Body of pancreas (tissue), 4 donors: ENCODE results near the gene MTX1. TPM values are rescaled to one million over a fixed set of nuclear protein-coding genes. Genes with fewer than 3 reads are reported as not detected.
"Not testable (repeated sequence)": the region's sequence is repeated elsewhere in the genome, so short reads cannot be mapped to it uniquely, and the experiment has no call there.

Source experiments
- ATAC-seq: fragments of 150-250 bp; one replicate; pipeline ENCODE4 v1.9.1; 2016
- DNase-seq, 4 donors: peaks; one replicate each; pipeline ENCODE4 v3.0.0-alpha.2; 2019
- H3K27ac ChIP-seq, 4 donors: fragments of 200-600 bp; sonication (generic); 1 replicate in 3 of 4; 2 replicates in 1 of 4; pipeline versions ENCODE4 v1.5.1 to v1.6.1; 2016 to 2019; ENCODE audit warnings: mild to moderate bottlenecking in 1 of 4, mixed read lengths in 1 of 4, moderate library complexity in 1 of 4
- H3K27me3 ChIP-seq, 2 donors: fragments of 200-600 bp; sonication (generic); one replicate each; pipeline ENCODE4 v1.6.0; 2016; ENCODE audit warnings: mild to moderate bottlenecking in 1 of 2
- H3K36me3 ChIP-seq, 2 donors: fragments of 200-600 bp; sonication (generic); replicated peaks in 1 of 2; 2 replicates each; pipeline ENCODE4 v1.5.1; 2016; ENCODE audit warnings: low read depth in 2 of 2; ENCODE audit not compliant: insufficient read depth in 1 of 2
- H3K4me1 ChIP-seq: fragments of 200-600 bp; sonication (generic); one replicate; pipeline ENCODE4 v1.6.0; 2016
- H3K4me3 ChIP-seq, 2 donors: fragments of 200-600 bp; sonication (generic); 1 replicate in 1 of 2; 2 replicates in 1 of 2; pipeline ENCODE4 v1.5.1; 2016 to 2019
- H3K9me3 ChIP-seq, 3 donors: fragments of 200-600 bp; sonication (generic); 1 replicate in 2 of 3; 2 replicates in 1 of 3; pipeline ENCODE4 v1.5.1; 2016
- CTCF ChIP-seq, 7 experiments: fragments of 450-650 bp in 4 of 7; fragments of 200-600 bp in 3 of 7; sonication (generic) in 3 of 7; IDR thresholded peaks; one replicate each; pipeline ENCODE4 v1.5.1; 2016 to 2019; ENCODE audit warnings: antibody characterized with exemption in 7 of 7
- POLR2A ChIP-seq, 3 donors: fragments of 450-650 bp; IDR thresholded peaks; one replicate each; pipeline ENCODE4 v1.6.1; 2016; ENCODE audit warnings: antibody characterized with exemption in 3 of 3, mild to moderate bottlenecking in 2 of 3
- WGBS, 2 donors: methylation state at CpG; one replicate each; pipeline ENCODE4 v1.1.5; 2017; 5-methylcytosine and 5-hydroxymethylcytosine counted together
- intact Hi-C: fragments of 100-400 bp; cut with DNase I; formaldehyde crosslinking; loops from one replicate; pipeline ENCODE4 v1.15.1; 2023
- total RNA-seq, 2 donors: library from RNA; depleted of rRNA; stranded (reverse); fragments of >200 nt; gene quantifications; one replicate each; pipeline ENCODE4 v1.1.0, GENCODE V29; 2016

MTX1 gene
- total RNA-seq, 2 donors from 2014 or later = 5.9 to 16.3 TPM

GRCh38 chr1:155241069-155241679 is 32.7 kb downstream of the MTX1 start:
- Histone ChIP-seq H3K9me3 (no peaks in the 10 kb centered on the region), H3K36me3 (peaks cover 0 to 2% of the 10 kb centered on the region in 2 donors), H3K27me3 (no peaks in the 10 kb centered on the region), H3K4me1 (peaks cover 33% of the 10 kb centered on the region), H3K27ac (peak overlapping the region in 1 of 4 donors; percentile 53), H3K4me3 (no peak overlapping the region)
- DNase-seq = peak; percentile 72 to 86 (median 81)
- TF ChIP-seq CTCF (IDR thresholded peaks at IDR 0.05) (no peak), POLR2A (IDR thresholded peaks at IDR 0.05) (no peak)
- intact Hi-C loops = no loop called here
- 5 to 7% methylated on average over 4 of the region's 4 CpGs for WGBS, 2 donors
- ATAC-seq = peak; percentile 43

- 64 to 75% methylated on average over 4 of the region's 4 CpGs for WGBS, 2 donors
- H3K4me3 ChIP-seq = no peak overlapping the region
- peak overlapping the region in 1 of 4 donors; percentile 53 for H3K27ac ChIP-seq
- intact Hi-C loops = no loop called here
- H3K9me3 ChIP-seq = no peaks in the 10 kb centered on the region
- peaks cover 0 to 2% of the 10 kb centered on the region in 2 donors for H3K36me3 ChIP-seq
- TF ChIP-seq POLR2A (IDR thresholded peaks at IDR 0.05) = no peak
- ATAC-seq (no peak), DNase-seq (peak in 1 of 4 donors; percentile 29)
- H3K27me3 ChIP-seq = no peaks in the 10 kb centered on the region
- H3K4me1 ChIP-seq = peaks cover 33% of the 10 kb centered on the region
These were observed 33.4 kb downstream of the MTX1 start for GRCh38 chr1:155241841-155242264.

- H3K27ac ChIP-seq = peak overlapping the region in 1 of 4 donors; percentile 86
- intact Hi-C loops = no loop called here
- no peak for ATAC-seq
These were observed 34.4 kb downstream of the MTX1 start for GRCh38 chr1:155242805-155243358.

GRCh38 chr1:155244368-155245162 is 36.1 kb downstream of the MTX1 start:
- peak overlapping the region; percentile 77 to 96 (median 88) for H3K27ac ChIP-seq
- intact Hi-C loops = no loop called here
- TF ChIP-seq POLR2A (IDR thresholded peaks at IDR 0.05) (peak; percentile 70 to 95 (median 93)), CTCF (IDR thresholded peaks at IDR 0.05) (peak; percentile 25 to 99 (median 93))
- H3K4me1 ChIP-seq = peaks cover 33% of the 10 kb centered on the region
- H3K4me3 ChIP-seq = peak overlapping the region; percentile 57 to 76
- 0% methylated on average over 45 to 53 of the region's 53 CpGs for WGBS, 2 donors
- ATAC-seq = peak; percentile 95
- no peaks in the 10 kb centered on the region for H3K27me3 ChIP-seq
- peak; percentile 95 to 98 (median 98) for DNase-seq
- H3K36me3 ChIP-seq = no peaks in the 10 kb centered on the region
- H3K9me3 ChIP-seq = no peaks in the 10 kb centered on the region

More at GRCh38 chr1:155242805-155243358, 34.4 kb downstream of the MTX1 start:
- Histone ChIP-seq H3K4me3 (no peak overlapping the region), H3K36me3 (peaks cover 0 to 2% of the 10 kb centered on the region in 2 donors), H3K27me3 (no peaks in the 10 kb centered on the region), H3K9me3 (no peaks in the 10 kb centered on the region), H3K4me1 (peaks cover 33% of the 10 kb centered on the region)
- TF ChIP-seq CTCF (IDR thresholded peaks at IDR 0.05) (no peak), POLR2A (IDR thresholded peaks at IDR 0.05) (no peak)
- WGBS, 2 donors = 61 to 82% methylated on average over 3 of the region's 3 CpGs
- DNase-seq = no peak

GRCh38 chr1:155245163-155245524 is 36.6 kb downstream of the MTX1 start:
- Histone ChIP-seq H3K4me1 (peaks cover 33% of the 10 kb centered on the region), H3K9me3 (no peaks in the 10 kb centered on the region), H3K27ac (peak overlapping the region; percentile 77 to 96 (median 88)), H3K4me3 (peak overlapping the region in 1 of 2 donors; percentile 57), H3K27me3 (no peaks in the 10 kb centered on the region), H3K36me3 (no peaks in the 10 kb centered on the region)
- WGBS, 2 donors = 52 to 55% methylated on average over 8 of the region's 8 CpGs
- ATAC-seq (no peak), DNase-seq (no peak)
- TF ChIP-seq CTCF (IDR thresholded peaks at IDR 0.05) (no peak), POLR2A (IDR thresholded peaks at IDR 0.05) (no peak)
- intact Hi-C loops = no loop called here

GRCh38 chr1:155246796-155247195 is 38.3 kb downstream of the MTX1 start:
- 83 to 91% methylated on average over 3 of the region's 3 CpGs for WGBS, 2 donors
- H3K27me3 ChIP-seq, H3K36me3 ChIP-seq, H3K4me3 ChIP-seq, DNase-seq, ATAC-seq, intact Hi-C loops, H3K27ac ChIP-seq, H3K9me3 ChIP-seq: not testable (repeated sequence)
- peaks cover 27% of the 10 kb centered on the region for H3K4me1 ChIP-seq
